Measurements from ENCODE around the gene GPC2. TPM values are rescaled to one million over a fixed set of nuclear protein-coding genes. Genes with fewer than 3 reads are reported as not detected.

Gene GPC2
- total RNA-seq, 4 donors from 2014 or later = 0.66 to 2.7 TPM; not detected in 2

GRCh38 chr7:100173806-100174495, 3.2 kb downstream of the GPC2 start:
- TF ChIP-seq CTCF (IDR thresholded peaks at IDR 0.05; ENCODE audit: low read depth) = no peak

GRCh38 chr7:100171840-100172239, 5.3 kb downstream of the GPC2 start:
- TF ChIP-seq CTCF (IDR thresholded peaks at IDR 0.05; ENCODE audit: low read depth) = no peak

- no peak for TF ChIP-seq CTCF (IDR thresholded peaks at IDR 0.05; ENCODE audit: low read depth)
Measured at GRCh38 chr7:100171087-100171681, 6.0 kb downstream of the GPC2 start.

- no peak for TF ChIP-seq CTCF (IDR thresholded peaks at IDR 0.05; ENCODE audit: low read depth)
Measured at GRCh38 chr7:100170101-100170897, 6.9 kb downstream of the GPC2 start.

- TF ChIP-seq CTCF (IDR thresholded peaks at IDR 0.05; ENCODE audit: low read depth) = no peak
Measured at GRCh38 chr7:100169147-100169850, 7.9 kb downstream of the GPC2 start.

- no peak for TF ChIP-seq CTCF (IDR thresholded peaks at IDR 0.05; ENCODE audit: low read depth)
Measured at GRCh38 chr7:100167912-100168323, 9.3 kb downstream of the GPC2 start.

Measured in subcutaneous adipose tissue (tissue), 4 donors.